Measurements from ENCODE around the gene SAMHD1.

DNA sequence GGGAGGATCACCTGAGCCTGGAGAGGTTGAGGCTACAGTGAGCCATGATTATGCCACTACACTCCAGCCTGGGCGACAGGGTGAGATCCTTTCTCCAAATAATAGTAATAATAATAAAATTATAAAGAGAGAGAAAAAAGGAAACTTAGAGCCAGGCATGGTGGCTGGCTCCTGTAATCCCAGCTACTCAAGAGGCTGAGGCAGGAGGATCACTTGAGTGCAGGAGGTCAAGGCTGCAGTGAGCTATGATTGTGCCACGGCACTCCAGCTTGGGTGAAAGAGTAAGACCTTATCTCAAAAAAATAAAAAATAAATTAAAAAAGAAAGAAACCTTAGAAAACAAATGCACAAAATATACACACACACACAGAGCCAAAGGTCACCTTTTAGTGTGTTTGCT, 5.2 kb upstream of the SAMHD1 start:
- TF ChIP-seq, protein P1, sequence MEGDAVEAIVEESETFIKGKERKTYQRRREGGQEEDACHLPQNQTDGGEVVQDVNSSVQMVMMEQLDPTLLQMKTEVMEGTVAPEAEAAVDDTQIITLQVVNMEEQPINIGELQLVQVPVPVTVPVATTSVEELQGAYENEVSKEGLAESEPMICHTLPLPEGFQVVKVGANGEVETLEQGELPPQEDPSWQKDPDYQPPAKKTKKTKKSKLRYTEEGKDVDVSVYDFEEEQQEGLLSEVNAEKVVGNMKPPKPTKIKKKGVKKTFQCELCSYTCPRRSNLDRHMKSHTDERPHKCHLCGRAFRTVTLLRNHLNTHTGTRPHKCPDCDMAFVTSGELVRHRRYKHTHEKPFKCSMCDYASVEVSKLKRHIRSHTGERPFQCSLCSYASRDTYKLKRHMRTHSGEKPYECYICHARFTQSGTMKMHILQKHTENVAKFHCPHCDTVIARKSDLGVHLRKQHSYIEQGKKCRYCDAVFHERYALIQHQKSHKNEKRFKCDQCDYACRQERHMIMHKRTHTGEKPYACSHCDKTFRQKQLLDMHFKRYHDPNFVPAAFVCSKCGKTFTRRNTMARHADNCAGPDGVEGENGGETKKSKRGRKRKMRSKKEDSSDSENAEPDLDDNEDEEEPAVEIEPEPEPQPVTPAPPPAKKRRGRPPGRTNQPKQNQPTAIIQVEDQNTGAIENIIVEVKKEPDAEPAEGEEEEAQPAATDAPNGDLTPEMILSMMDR (IDR thresholded peaks at IDR 0.05; ENCODE audit: low read depth, low read length): no peak
- TF ChIP-seq POLR2A (IDR thresholded peaks at IDR 0.05; ENCODE audit: extremely low read depth, insufficient read length): no peak
- TF ChIP-seq MYC (IDR thresholded peaks at IDR 0.05; ENCODE audit: low read depth, low read length): no peak

All from NB4 (cell line).